K562 (cell line): Measurements from ENCODE around the gene SCN7A. TPM values are rescaled to one million over a fixed set of nuclear protein-coding genes. Genes with fewer than 3 reads are reported as not detected.
A peak's percentile ranks its signal among the peaks of the same experiment; 100 is the strongest.

ENCODE experiments used
- ATF1 ChIP-seq, 2 experiments: fragments of 450-650 bp in 1 of 2; IDR thresholded peaks; 2 replicates each; pipeline ENCODE4 v1.6.1; 2016; ENCODE audit warnings: missing compliant biosample characterization in 1 of 2, missing genetic modification characterization in 1 of 2
- CXXC5 ChIP-seq: fragments of 250-450 bp; sonication (Bioruptor Pico); IDR thresholded peaks from 2 replicates; pipeline ENCODE4 v1.8.0; 2022; ENCODE audit warnings: inconsistent platforms, mild to moderate bottlenecking, moderate library complexity
- FOXP1 ChIP-seq: sonication (generic); formaldehyde crosslinking; IDR thresholded peaks from 2 replicates; pipeline ENCODE4 v1.8.0; 2022; ENCODE audit warnings: mild to moderate bottlenecking, missing genetic modification reagents
- L3MBTL2 ChIP-seq: fragments of 450-650 bp; IDR thresholded peaks from 2 replicates; pipeline ENCODE4 v1.6.1; 2016; ENCODE audit warnings: mild to moderate bottlenecking, moderate library complexity
- MAFK ChIP-seq: IDR thresholded peaks from 2 replicates; pipeline ENCODE4 v1.6.1; 2011; ENCODE audit warnings: low read length, improper control_type of control experiment
- MBD2 ChIP-seq: sonication (generic); IDR thresholded peaks from 2 replicates; pipeline ENCODE4 v1.6.1; 2016; ENCODE audit warnings: low read depth, borderline replicate concordance
- NCOA4 ChIP-seq: fragments of 450-650 bp; IDR thresholded peaks from 2 replicates; pipeline ENCODE4 v1.6.1; 2018; ENCODE audit warnings: mild to moderate bottlenecking; ENCODE audit not compliant: partially characterized antibody
- NR3C1 ChIP-seq: sonication (generic); formaldehyde crosslinking; IDR thresholded peaks from 2 replicates; pipeline ENCODE4 v1.8.1; 2022; ENCODE audit warnings: missing genetic modification reagents
- PHF20 ChIP-seq: fragments of 450-650 bp; IDR thresholded peaks from 2 replicates; pipeline ENCODE4 v1.6.1; 2018; ENCODE audit not compliant: partially characterized antibody
- POLR2H ChIP-seq: IDR thresholded peaks from 2 replicates; pipeline ENCODE4 v1.6.1; 2016; ENCODE audit warnings: missing genetic modification characterization, low read depth, mild to moderate bottlenecking, control low read depth, missing compliant biosample characterization, moderate library complexity
- PURB ChIP-seq: sonication (generic); formaldehyde crosslinking; IDR thresholded peaks from 2 replicates; pipeline ENCODE4 v1.9.0; 2021; ENCODE audit warnings: low read depth, mild to moderate bottlenecking, missing genetic modification reagents
- TAL1 ChIP-seq: fragments of 450-650 bp; IDR thresholded peaks from 2 replicates; pipeline ENCODE4 v1.6.1; 2016; ENCODE audit warnings: mild to moderate bottlenecking
- TEAD1 ChIP-seq, 2 experiments: fragments of 450-650 bp in 1 of 2; sonication (generic) in 1 of 2; formaldehyde crosslinking; IDR thresholded peaks; 2 replicates each; pipeline versions ENCODE4 v1.4.0 to v1.8.0; 2020 to 2022; ENCODE audit warnings: mild to moderate bottlenecking in 2 of 2, missing genetic modification reagents in 1 of 2
- USF2 ChIP-seq: sonication (generic); formaldehyde crosslinking; IDR thresholded peaks from 2 replicates; pipeline ENCODE4 v1.5.0; 2020; ENCODE audit warnings: missing genetic modification reagents
- ZBTB49 ChIP-seq: sonication (generic); formaldehyde crosslinking; IDR thresholded peaks from 2 replicates; pipeline ENCODE4 v1.8.0; 2022; ENCODE audit warnings: missing genetic modification reagents, mild to moderate bottlenecking, borderline replicate concordance
- ZKSCAN3 ChIP-seq: fragments of 250-450 bp; sonication (Bioruptor Pico); IDR thresholded peaks from 2 replicates; pipeline ENCODE4 v1.4.0; 2020
- ZNF644 ChIP-seq: fragments of 200-800 bp; sonication (Bioruptor generic); IDR thresholded peaks from 2 replicates; pipeline ENCODE4 v1.6.1; 2016; ENCODE audit warnings: low read depth, missing genetic modification characterization, missing compliant biosample characterization
- polyA plus RNA-seq, 8 experiments: library from polyadenylated mRNA; depleted of rRNA in 4 of 8; stranded (reverse) in 5 of 8; unstranded in 3 of 8; fragments of >200 nt; fragmentation: Nextera tagmentation in 2 of 8; fragmentation: Illumina TruSeq in 1 of 8; extraction: Ambion mirVana in 2 of 8; extraction: Trizol in 1 of 8; gene quantifications; 2 replicates each; pipeline versions ENCODE4 v1.2.1 to v1.2.3, GENCODE V29; 2011 to 2014; ENCODE audit warnings: inconsistent platforms in 1 of 8, missing spikeins in 1 of 8
- total RNA-seq, 7 experiments: library from RNA; depleted of rRNA in 6 of 7; stranded (reverse); fragments of >200 nt in 6 of 7; fragmentation: Illumina TruSeq in 2 of 7; extraction: Trizol in 2 of 7; gene quantifications; 2 replicates each; pipeline versions ENCODE4 v1.2.1 to v1.2.3, GENCODE V29; 2011 to 2021; ENCODE audit warnings: low replicate concordance in 1 of 7
- TF ChIP-seq, protein P1 (sequence below): conservative IDR thresholded peaks from 2 replicates; pipeline ENCODE4 v1.6.1; 2011; ENCODE audit warnings: low read depth, mild to moderate bottlenecking, low read length; ENCODE audit not compliant: control insufficient read depth
- TF ChIP-seq, protein P2 (sequence below): sonication (generic); formaldehyde crosslinking; IDR thresholded peaks from 2 replicates; pipeline ENCODE4 v1.8.0; 2022; ENCODE audit warnings: mild to moderate bottlenecking, missing genetic modification reagents

Gene SCN7A
- total and polyA plus RNA-seq, 9 of the 15 experiments (the other 6 are each of a cell fraction or from before 2014, with no cell fraction given) = under 0.01 to 0.05 (median 0.03) TPM; not detected in 3

DNA sequence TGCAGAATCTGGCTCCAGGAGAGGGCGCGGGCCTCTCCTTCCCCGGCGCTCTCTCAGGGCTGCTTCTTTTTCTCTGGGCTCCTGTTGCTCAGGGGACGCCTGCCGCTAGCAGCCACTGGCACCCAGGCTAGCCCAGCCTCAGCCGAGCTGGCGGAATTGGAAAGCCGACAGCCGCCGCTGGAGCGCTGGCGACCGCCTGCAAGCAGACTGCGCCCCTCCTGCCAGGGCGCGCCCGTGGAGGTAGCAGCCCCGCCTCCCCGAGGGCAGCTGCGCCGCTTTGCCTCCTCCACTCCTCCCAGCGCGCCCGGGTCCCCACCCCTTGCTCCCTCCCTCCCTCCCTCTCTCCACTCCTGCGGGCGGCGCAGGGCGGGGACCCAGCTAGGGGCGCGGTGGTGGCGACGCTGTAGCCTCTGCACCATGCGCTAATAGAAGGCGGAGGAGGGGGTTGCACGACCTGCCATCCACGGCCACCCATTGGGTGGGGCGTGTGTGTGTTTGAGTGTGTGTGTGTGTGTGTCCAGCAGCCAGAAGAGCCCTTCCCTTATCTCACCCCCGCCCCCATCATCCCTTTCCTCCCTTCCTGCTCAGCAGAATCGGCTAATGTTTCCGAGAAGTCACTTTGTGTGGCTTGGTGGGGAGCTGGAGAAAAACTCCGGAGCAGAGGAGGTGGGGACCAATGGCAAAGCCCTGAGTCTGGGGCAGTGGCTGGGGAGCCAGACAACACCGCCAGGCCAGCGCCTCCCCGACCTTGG is 118.1 kb downstream of the SCN7A start, which contains the start of gene SCN9A (continued):
- TF ChIP-seq, protein P1, sequence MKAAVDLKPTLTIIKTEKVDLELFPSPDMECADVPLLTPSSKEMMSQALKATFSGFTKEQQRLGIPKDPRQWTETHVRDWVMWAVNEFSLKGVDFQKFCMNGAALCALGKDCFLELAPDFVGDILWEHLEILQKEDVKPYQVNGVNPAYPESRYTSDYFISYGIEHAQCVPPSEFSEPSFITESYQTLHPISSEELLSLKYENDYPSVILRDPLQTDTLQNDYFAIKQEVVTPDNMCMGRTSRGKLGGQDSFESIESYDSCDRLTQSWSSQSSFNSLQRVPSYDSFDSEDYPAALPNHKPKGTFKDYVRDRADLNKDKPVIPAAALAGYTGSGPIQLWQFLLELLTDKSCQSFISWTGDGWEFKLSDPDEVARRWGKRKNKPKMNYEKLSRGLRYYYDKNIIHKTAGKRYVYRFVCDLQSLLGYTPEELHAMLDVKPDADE = peak; percentile 37
- peak in 1 of 2 experiments; percentile 74; a peak in 1 of 4 replicates for TF ChIP-seq TEAD1 (CRISPR knock-in tag; IDR thresholded peaks at IDR 0.05)
- TF ChIP-seq NCOA4 = no peak
- peak; percentile 57 for TF ChIP-seq PHF20
- TF ChIP-seq CXXC5 (CRISPR knock-in tag) = peak; percentile 94
- TF ChIP-seq MAFK = peak; percentile 58
- TF ChIP-seq, protein P2, sequence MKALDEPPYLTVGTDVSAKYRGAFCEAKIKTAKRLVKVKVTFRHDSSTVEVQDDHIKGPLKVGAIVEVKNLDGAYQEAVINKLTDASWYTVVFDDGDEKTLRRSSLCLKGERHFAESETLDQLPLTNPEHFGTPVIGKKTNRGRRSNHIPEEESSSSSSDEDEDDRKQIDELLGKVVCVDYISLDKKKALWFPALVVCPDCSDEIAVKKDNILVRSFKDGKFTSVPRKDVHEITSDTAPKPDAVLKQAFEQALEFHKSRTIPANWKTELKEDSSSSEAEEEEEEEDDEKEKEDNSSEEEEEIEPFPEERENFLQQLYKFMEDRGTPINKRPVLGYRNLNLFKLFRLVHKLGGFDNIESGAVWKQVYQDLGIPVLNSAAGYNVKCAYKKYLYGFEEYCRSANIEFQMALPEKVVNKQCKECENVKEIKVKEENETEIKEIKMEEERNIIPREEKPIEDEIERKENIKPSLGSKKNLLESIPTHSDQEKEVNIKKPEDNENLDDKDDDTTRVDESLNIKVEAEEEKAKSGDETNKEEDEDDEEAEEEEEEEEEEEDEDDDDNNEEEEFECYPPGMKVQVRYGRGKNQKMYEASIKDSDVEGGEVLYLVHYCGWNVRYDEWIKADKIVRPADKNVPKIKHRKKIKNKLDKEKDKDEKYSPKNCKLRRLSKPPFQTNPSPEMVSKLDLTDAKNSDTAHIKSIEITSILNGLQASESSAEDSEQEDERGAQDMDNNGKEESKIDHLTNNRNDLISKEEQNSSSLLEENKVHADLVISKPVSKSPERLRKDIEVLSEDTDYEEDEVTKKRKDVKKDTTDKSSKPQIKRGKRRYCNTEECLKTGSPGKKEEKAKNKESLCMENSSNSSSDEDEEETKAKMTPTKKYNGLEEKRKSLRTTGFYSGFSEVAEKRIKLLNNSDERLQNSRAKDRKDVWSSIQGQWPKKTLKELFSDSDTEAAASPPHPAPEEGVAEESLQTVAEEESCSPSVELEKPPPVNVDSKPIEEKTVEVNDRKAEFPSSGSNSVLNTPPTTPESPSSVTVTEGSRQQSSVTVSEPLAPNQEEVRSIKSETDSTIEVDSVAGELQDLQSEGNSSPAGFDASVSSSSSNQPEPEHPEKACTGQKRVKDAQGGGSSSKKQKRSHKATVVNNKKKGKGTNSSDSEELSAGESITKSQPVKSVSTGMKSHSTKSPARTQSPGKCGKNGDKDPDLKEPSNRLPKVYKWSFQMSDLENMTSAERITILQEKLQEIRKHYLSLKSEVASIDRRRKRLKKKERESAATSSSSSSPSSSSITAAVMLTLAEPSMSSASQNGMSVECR (CRISPR knock-in tag) = peak; percentile 47; the same call in 1 of the 2 replicates
- no peak for TF ChIP-seq PURB (CRISPR knock-in tag)
- TF ChIP-seq FOXP1 (CRISPR knock-in tag) = peak; percentile 75; the same call in 1 of the 2 replicates
- TF ChIP-seq NR3C1 (CRISPR knock-in tag) = no peak
- peak; percentile 57 for TF ChIP-seq TAL1
- TF ChIP-seq ZKSCAN3 (CRISPR knock-in tag) = peak; percentile 86
- TF ChIP-seq ZBTB49 (CRISPR knock-in tag) = 0 out of 2 replicates have a peak, but pooled peaks have one; percentile 35
- no peak for TF ChIP-seq USF2
- no peak for TF ChIP-seq ATF1 (CRISPR knock-in tag; IDR thresholded peaks at IDR 0.05)
- TF ChIP-seq ATF1 (tag; IDR thresholded peaks at IDR 0.05) = peak; percentile 94
- no peak for TF ChIP-seq MBD2
- peak; percentile 42; the same call in 1 of the 2 replicates for TF ChIP-seq ZNF644 (tag)
- peak; percentile 90; the same call in 1 of the 2 replicates for TF ChIP-seq POLR2H (tag)
- peak; percentile 58 for TF ChIP-seq L3MBTL2
